Activated naive CD4-positive, alpha-beta T cell treated with anti-CD3 and anti-CD28 coated beads, Interleukin-2, amount 50 U/mL, for 24 hours (primary cell): Measurements from ENCODE around the gene TPM2.

Source experiments
- H3K27ac Mint-ChIP-seq: one replicate; pipeline ENCODE4 v1.8.0; 2021; ENCODE audit warnings: mild to moderate bottlenecking, mixed read lengths
- H3K27me3 Mint-ChIP-seq: one replicate; pipeline ENCODE4 v1.8.0; 2021; ENCODE audit warnings: mixed read lengths
- H3K36me3 Mint-ChIP-seq: one replicate; pipeline ENCODE4 v1.8.0; 2021; ENCODE audit warnings: mixed read lengths
- H3K4me1 Mint-ChIP-seq: one replicate; pipeline ENCODE4 v1.8.0; 2021; ENCODE audit warnings: mixed read lengths
- H3K4me3 Mint-ChIP-seq: one replicate; pipeline ENCODE4 v1.8.0; 2021; ENCODE audit warnings: mild to moderate bottlenecking, mixed read lengths
- H3K9me3 Mint-ChIP-seq: one replicate; pipeline ENCODE4 v1.8.0; 2021; ENCODE audit warnings: mixed read lengths

The TPM2 gene

GRCh38 chr9:35708146-35708545, 18.4 kb upstream of the TPM2 start:
- no peak overlapping the region for H3K27ac Mint-ChIP-seq

GRCh38 chr9:35706951-35707350, 17.2 kb upstream of the TPM2 start:
- Mint-ChIP-seq H3K27ac (no peak overlapping the region), H3K27me3 (no peaks in the 10 kb centered on the region), H3K9me3 (no peaks in the 10 kb centered on the region), H3K4me3 (no peak overlapping the region), H3K4me1 (no peaks in the 10 kb centered on the region), H3K36me3 (peaks cover 24% of the 10 kb centered on the region)

More at GRCh38 chr9:35708146-35708545, 18.4 kb upstream of the TPM2 start:
- Mint-ChIP-seq H3K9me3 (no peaks in the 10 kb centered on the region), H3K27me3 (no peaks in the 10 kb centered on the region), H3K4me3 (no peak overlapping the region), H3K36me3 (peaks cover 27% of the 10 kb centered on the region), H3K4me1 (no peaks in the 10 kb centered on the region)

GRCh38 chr9:35705836-35706430, 16.2 kb upstream of the TPM2 start:
- H3K4me1 Mint-ChIP-seq, result no peaks in the 10 kb centered on the region
- H3K4me3 Mint-ChIP-seq, result no peak overlapping the region
- no peaks in the 10 kb centered on the region for H3K9me3 Mint-ChIP-seq
- no peak overlapping the region for H3K27ac Mint-ChIP-seq
- peaks cover 21% of the 10 kb centered on the region for H3K36me3 Mint-ChIP-seq
- H3K27me3 Mint-ChIP-seq, result no peaks in the 10 kb centered on the region

- H3K4me1 Mint-ChIP-seq, result no peaks in the 10 kb centered on the region
- H3K36me3 Mint-ChIP-seq, result peaks cover 19% of the 10 kb centered on the region
- no peaks in the 10 kb centered on the region for H3K27me3 Mint-ChIP-seq
- no peak overlapping the region for H3K27ac Mint-ChIP-seq
- no peaks in the 10 kb centered on the region for H3K9me3 Mint-ChIP-seq
- no peak overlapping the region for H3K4me3 Mint-ChIP-seq
Observed at GRCh38 chr9:35705372-35705771, 15.6 kb upstream of the TPM2 start.

GRCh38 chr9:35703906-35704672, 14.4 kb upstream of the TPM2 start:
- Mint-ChIP-seq H3K4me1 (no peaks in the 10 kb centered on the region), H3K36me3 (peaks cover 19% of the 10 kb centered on the region), H3K9me3 (no peaks in the 10 kb centered on the region), H3K27ac (no peak overlapping the region), H3K27me3 (no peaks in the 10 kb centered on the region), H3K4me3 (no peak overlapping the region)

- Mint-ChIP-seq H3K4me1 (no peaks in the 10 kb centered on the region), H3K9me3 (no peaks in the 10 kb centered on the region), H3K27ac (no peak overlapping the region), H3K4me3 (no peak overlapping the region), H3K36me3 (peaks cover 16% of the 10 kb centered on the region), H3K27me3 (no peaks in the 10 kb centered on the region)
Observed at GRCh38 chr9:35702696-35703095, 13.0 kb upstream of the TPM2 start.

GRCh38 chr9:35700942-35701341, 11.2 kb upstream of the TPM2 start:
- Mint-ChIP-seq H3K4me3 (no peak overlapping the region), H3K36me3 (peaks cover 13% of the 10 kb centered on the region), H3K27me3 (no peaks in the 10 kb centered on the region), H3K27ac (no peak overlapping the region), H3K4me1 (peaks cover 8% of the 10 kb centered on the region), H3K9me3 (no peaks in the 10 kb centered on the region)

- Mint-ChIP-seq H3K9me3 (no peaks in the 10 kb centered on the region), H3K27ac (no peak overlapping the region), H3K4me3 (no peak overlapping the region), H3K4me1 (peaks cover 8% of the 10 kb centered on the region), H3K36me3 (peaks cover 13% of the 10 kb centered on the region), H3K27me3 (no peaks in the 10 kb centered on the region)
Observed at GRCh38 chr9:35700031-35700430, 10.3 kb upstream of the TPM2 start.

- Mint-ChIP-seq H3K36me3 (peaks cover 10% of the 10 kb centered on the region), H3K4me3 (no peak overlapping the region), H3K4me1 (peaks cover 8% of the 10 kb centered on the region), H3K27ac (no peak overlapping the region), H3K27me3 (no peaks in the 10 kb centered on the region), H3K9me3 (no peaks in the 10 kb centered on the region)
Observed at GRCh38 chr9:35698231-35698630, 8.5 kb upstream of the TPM2 start.

- peaks cover 8% of the 10 kb centered on the region for H3K4me1 Mint-ChIP-seq
- H3K27me3 Mint-ChIP-seq, result no peaks in the 10 kb centered on the region
- peaks cover 10% of the 10 kb centered on the region for H3K36me3 Mint-ChIP-seq
- H3K4me3 Mint-ChIP-seq, result no peak overlapping the region
- H3K9me3 Mint-ChIP-seq, result no peaks in the 10 kb centered on the region
- H3K27ac Mint-ChIP-seq, result no peak overlapping the region
Observed at GRCh38 chr9:35697486-35697885, 7.8 kb upstream of the TPM2 start.

GRCh38 chr9:35696520-35697215, 6.9 kb upstream of the TPM2 start:
- Mint-ChIP-seq H3K9me3 (no peaks in the 10 kb centered on the region), H3K36me3 (peaks cover 10% of the 10 kb centered on the region), H3K27me3 (no peaks in the 10 kb centered on the region), H3K27ac (peak overlapping the region; percentile 46), H3K4me3 (no peak overlapping the region), H3K4me1 (peaks cover 13% of the 10 kb centered on the region)

GRCh38 chr9:35695943-35696401, 6.2 kb upstream of the TPM2 start:
- H3K36me3 Mint-ChIP-seq, result peaks cover 10% of the 10 kb centered on the region
- no peaks in the 10 kb centered on the region for H3K27me3 Mint-ChIP-seq
- no peaks in the 10 kb centered on the region for H3K9me3 Mint-ChIP-seq
- H3K27ac Mint-ChIP-seq, result peak overlapping the region; percentile 46
- no peak overlapping the region for H3K4me3 Mint-ChIP-seq
- peaks cover 18% of the 10 kb centered on the region for H3K4me1 Mint-ChIP-seq

GRCh38 chr9:35691757-35692301, 2.1 kb upstream of the TPM2 start:
- Mint-ChIP-seq H3K4me3 (peak overlapping the region; percentile 86), H3K9me3 (no peaks in the 10 kb centered on the region), H3K4me1 (peaks cover 34% of the 10 kb centered on the region), H3K27me3 (no peaks in the 10 kb centered on the region), H3K27ac (peak overlapping the region; percentile 69), H3K36me3 (peaks cover 4% of the 10 kb centered on the region)

GRCh38 chr9:35691334-35691650, 1.6 kb upstream of the TPM2 start:
- Mint-ChIP-seq H3K4me3 (peak overlapping the region; percentile 86), H3K9me3 (no peaks in the 10 kb centered on the region), H3K27me3 (no peaks in the 10 kb centered on the region), H3K27ac (peak overlapping the region; percentile 87), H3K4me1 (peaks cover 29% of the 10 kb centered on the region), H3K36me3 (no peaks in the 10 kb centered on the region)

- Mint-ChIP-seq H3K4me3 (peak overlapping the region; percentile 86), H3K4me1 (peaks cover 28% of the 10 kb centered on the region), H3K27ac (no peak overlapping the region), H3K27me3 (no peaks in the 10 kb centered on the region), H3K9me3 (no peaks in the 10 kb centered on the region), H3K36me3 (no peaks in the 10 kb centered on the region)
Observed at GRCh38 chr9:35690614-35691333, 1.0 kb upstream of the TPM2 start.
